Mucosa of stomach (tissue), 1 donor: ENCODE data around the gene HMGA1.

Experiments used
- H3K27me3 ChIP-seq: one replicate; pipeline ENCODE4 v1.7.0; 2013; ENCODE audit warnings: mild to moderate bottlenecking, low read length; ENCODE audit not compliant: control insufficient read depth, insufficient read depth
- H3K36me3 ChIP-seq: one replicate; pipeline ENCODE4 v1.7.0; 2013; ENCODE audit warnings: low read length; ENCODE audit not compliant: control insufficient read depth, insufficient read depth
- H3K4me1 ChIP-seq: one replicate; pipeline ENCODE4 v1.7.0; 2013; ENCODE audit warnings: mild to moderate bottlenecking, low read length; ENCODE audit not compliant: control insufficient read depth, insufficient read depth
- H3K4me3 ChIP-seq: one replicate; pipeline ENCODE4 v1.7.0; 2013; ENCODE audit warnings: low read length
- H3K9ac ChIP-seq: one replicate; pipeline ENCODE4 v1.7.0; 2013; ENCODE audit warnings: mild to moderate bottlenecking, low read length, moderate library complexity
- H3K9me3 ChIP-seq: one replicate; pipeline ENCODE4 v1.7.0; 2013; ENCODE audit warnings: mild to moderate bottlenecking, low read length, moderate library complexity; ENCODE audit not compliant: control insufficient read depth
- donor health status: Pancreatic carcinoma.

The HMGA1 gene

GRCh38 chr6:34237722-34238584 lies 1.3 kb downstream of the HMGA1 start:
- Histone ChIP-seq H3K4me1 (peaks cover 26% of the 10 kb centered on the region), H3K9ac (peak overlapping the region; percentile 76), H3K36me3 (no peaks in the 10 kb centered on the region), H3K9me3 (no peaks in the 10 kb centered on the region), H3K27me3 (no peaks in the 10 kb centered on the region), H3K4me3 (peak overlapping the region; percentile 50)

- Histone ChIP-seq H3K4me3 (peak overlapping the region; percentile 50), H3K36me3 (no peaks in the 10 kb centered on the region), H3K9ac (peak overlapping the region; percentile 76), H3K4me1 (peaks cover 29% of the 10 kb centered on the region), H3K27me3 (no peaks in the 10 kb centered on the region), H3K9me3 (no peaks in the 10 kb centered on the region)
Measured at GRCh38 chr6:34238585-34239499, 2.2 kb downstream of the HMGA1 start.

- Histone ChIP-seq H3K4me3 (no peak overlapping the region), H3K9ac (peak overlapping the region; percentile 29), H3K4me1 (peaks cover 35% of the 10 kb centered on the region), H3K9me3 (no peaks in the 10 kb centered on the region), H3K36me3 (no peaks in the 10 kb centered on the region), H3K27me3 (no peaks in the 10 kb centered on the region)
Measured at GRCh38 chr6:34239500-34239825, 2.8 kb downstream of the HMGA1 start.

GRCh38 chr6:34239893-34240292 lies 3.2 kb downstream of the HMGA1 start:
- no peaks in the 10 kb centered on the region for H3K36me3 ChIP-seq

GRCh38 chr6:34240329-34241248 lies 3.9 kb downstream of the HMGA1 start:
- Histone ChIP-seq H3K9me3 (no peaks in the 10 kb centered on the region), H3K36me3 (no peaks in the 10 kb centered on the region), H3K4me1 (peaks cover 38% of the 10 kb centered on the region), H3K27me3 (no peaks in the 10 kb centered on the region), H3K9ac (peak overlapping the region; percentile 29), H3K4me3 (no peak overlapping the region)

More at GRCh38 chr6:34239893-34240292, 3.2 kb downstream of the HMGA1 start:
- Histone ChIP-seq H3K9ac (peak overlapping the region; percentile 29), H3K4me1 (peaks cover 38% of the 10 kb centered on the region), H3K27me3 (no peaks in the 10 kb centered on the region), H3K4me3 (no peak overlapping the region), H3K9me3 (no peaks in the 10 kb centered on the region)

GRCh38 chr6:34241351-34242215 lies 4.9 kb downstream of the HMGA1 start:
- H3K36me3 ChIP-seq, result no peaks in the 10 kb centered on the region
- H3K9me3 ChIP-seq, result no peaks in the 10 kb centered on the region
- peaks cover 29% of the 10 kb centered on the region for H3K4me1 ChIP-seq
- no peaks in the 10 kb centered on the region for H3K27me3 ChIP-seq
- no peak overlapping the region for H3K9ac ChIP-seq
- H3K4me3 ChIP-seq, result no peak overlapping the region

GRCh38 chr6:34242252-34243130 lies 5.8 kb downstream of the HMGA1 start:
- Histone ChIP-seq H3K27me3 (no peaks in the 10 kb centered on the region), H3K36me3 (no peaks in the 10 kb centered on the region), H3K4me3 (no peak overlapping the region), H3K4me1 (peaks cover 29% of the 10 kb centered on the region), H3K9me3 (no peaks in the 10 kb centered on the region), H3K9ac (no peak overlapping the region)

- no peaks in the 10 kb centered on the region for H3K27me3 ChIP-seq
- peak overlapping the region; percentile 12 for H3K9ac ChIP-seq
- no peak overlapping the region for H3K4me3 ChIP-seq
- H3K4me1 ChIP-seq, result peaks cover 34% of the 10 kb centered on the region
- H3K36me3 ChIP-seq, result no peaks in the 10 kb centered on the region
- H3K9me3 ChIP-seq, result no peaks in the 10 kb centered on the region
Measured at GRCh38 chr6:34243131-34243771, 6.6 kb downstream of the HMGA1 start.

GRCh38 chr6:34243901-34244884 lies 7.5 kb downstream of the HMGA1 start:
- Histone ChIP-seq H3K36me3 (no peaks in the 10 kb centered on the region), H3K27me3 (no peaks in the 10 kb centered on the region), H3K9ac (peak overlapping the region; percentile 42), H3K4me3 (no peak overlapping the region), H3K9me3 (no peaks in the 10 kb centered on the region), H3K4me1 (peaks cover 32% of the 10 kb centered on the region)
